HTERT RPE-1 (cell line): Measurements from ENCODE around the gene PODXL.

ENCODE experiments used
- in situ Hi-C: fragments of 300-500 bp; cut with MboI; formaldehyde crosslinking; loops from 4 replicates; pipeline ENCODE4 v1.14.3; 2020; ENCODE audit warnings: low sequenced_read_pairs

Gene PODXL

GRCh38 chr7:131556053-131556908 lies at the start of gene PODXL:
Gene PODXL (minus strand): TSS chr7:131556628. CDS start chr7:131556359, 269 bp downstream.
- in situ Hi-C loops: no loop called here

- in situ Hi-C loops: no loop called here
Measured at GRCh38 chr7:131605280-131605878, 49.0 kb upstream of the PODXL start.

DNA sequence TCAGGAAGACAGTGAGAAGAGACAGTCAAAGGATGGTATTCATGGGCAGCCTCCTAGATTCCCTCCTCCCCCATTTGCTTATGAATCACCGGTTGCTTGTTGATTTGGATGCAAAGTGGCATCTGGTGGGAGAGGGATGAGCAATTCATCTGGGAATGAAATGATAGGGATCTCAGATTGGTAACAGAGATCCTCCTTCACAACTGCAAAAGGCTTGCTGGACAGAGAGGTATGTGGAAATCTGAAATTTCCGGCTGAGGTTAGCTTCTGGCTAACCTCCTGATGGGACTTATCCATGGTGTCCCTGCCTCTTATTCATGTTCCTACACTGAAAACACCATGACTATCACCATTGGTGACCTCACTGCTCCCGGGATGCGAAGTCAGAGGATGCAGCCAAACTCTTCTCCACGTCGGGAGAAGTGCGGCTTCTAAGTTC lies 48.4 kb upstream of the PODXL start:
- in situ Hi-C loops: no loop called here

- in situ Hi-C loops: no loop called here
Measured at GRCh38 chr7:131603932-131604331, 47.5 kb upstream of the PODXL start.

GRCh38 chr7:131602994-131603372 lies 46.6 kb upstream of the PODXL start:
- in situ Hi-C loops: no loop called here

GRCh38 chr7:131602304-131602993 lies 46.0 kb upstream of the PODXL start:
- in situ Hi-C loops: no loop called here

- in situ Hi-C loops: no loop called here
Measured at GRCh38 chr7:131600085-131600881, 43.9 kb upstream of the PODXL start.

DNA sequence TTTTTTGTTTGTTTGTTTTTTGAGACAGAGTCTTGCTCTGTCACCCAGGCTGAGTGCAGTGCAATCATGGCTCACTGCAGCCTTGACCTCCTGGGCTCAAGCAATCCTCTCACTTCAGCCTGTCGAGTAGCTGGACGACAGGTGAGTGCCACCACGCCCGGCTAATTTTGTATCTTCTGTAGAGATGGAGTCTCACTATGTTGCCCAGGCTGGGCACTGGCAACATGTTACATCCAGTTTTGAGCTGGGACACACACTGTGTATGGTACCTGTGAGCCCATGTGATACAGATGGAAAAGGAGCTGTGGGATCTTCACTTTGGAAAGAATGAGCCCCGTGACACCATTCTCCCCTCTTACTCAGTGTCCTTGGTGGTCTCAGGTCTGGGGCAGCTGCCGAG lies 40.4 kb upstream of the PODXL start:
- in situ Hi-C loops: no loop called here

DNA sequence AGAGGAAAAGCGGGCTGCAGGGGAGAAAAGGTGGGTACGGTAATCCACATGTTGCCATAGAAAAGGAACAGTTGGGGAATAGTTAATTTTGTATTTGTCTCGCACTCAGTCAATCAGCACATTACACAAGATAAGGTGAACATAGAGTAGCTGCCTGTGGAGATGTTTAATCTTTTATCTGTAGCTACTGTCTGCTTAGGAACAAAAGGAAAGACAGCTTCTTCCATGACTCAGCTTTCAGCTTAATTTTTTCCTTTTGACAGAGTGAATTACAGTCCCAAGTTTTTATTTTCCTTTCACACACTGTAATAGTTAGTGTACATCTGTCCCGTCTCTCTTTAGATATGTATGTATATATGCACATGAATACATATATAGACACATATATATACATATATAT lies 39.3 kb upstream of the PODXL start:
- in situ Hi-C loops: no loop called here

- in situ Hi-C loops: no loop called here
Measured at GRCh38 chr7:131591687-131592319, 35.4 kb upstream of the PODXL start.

GRCh38 chr7:131587315-131587923 lies 31.0 kb upstream of the PODXL start:
- in situ Hi-C loops: no loop called here

DNA sequence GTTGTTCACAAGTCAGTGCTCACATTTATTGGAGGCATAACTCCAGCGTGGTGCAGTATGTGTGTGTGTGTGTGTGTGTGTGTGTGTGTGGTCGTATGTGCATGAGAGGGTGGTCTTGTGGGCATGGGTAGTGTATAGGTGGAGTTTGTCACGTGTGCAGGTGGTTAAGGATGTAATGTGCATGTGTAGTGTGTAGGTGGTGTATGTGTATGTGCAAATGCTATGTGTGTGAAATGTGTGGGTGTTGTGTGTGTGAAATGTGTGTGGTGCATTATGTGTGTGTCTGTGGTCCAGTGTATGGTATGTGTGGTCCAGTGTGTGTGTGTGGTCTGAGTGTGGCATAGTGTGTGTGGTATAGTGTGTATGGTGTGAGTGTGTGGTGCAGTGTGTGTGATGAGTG lies 30.3 kb upstream of the PODXL start:
- in situ Hi-C loops: no loop called here

- in situ Hi-C loops: no loop called here
Measured at GRCh38 chr7:131586259-131586658, 29.8 kb upstream of the PODXL start.

DNA sequence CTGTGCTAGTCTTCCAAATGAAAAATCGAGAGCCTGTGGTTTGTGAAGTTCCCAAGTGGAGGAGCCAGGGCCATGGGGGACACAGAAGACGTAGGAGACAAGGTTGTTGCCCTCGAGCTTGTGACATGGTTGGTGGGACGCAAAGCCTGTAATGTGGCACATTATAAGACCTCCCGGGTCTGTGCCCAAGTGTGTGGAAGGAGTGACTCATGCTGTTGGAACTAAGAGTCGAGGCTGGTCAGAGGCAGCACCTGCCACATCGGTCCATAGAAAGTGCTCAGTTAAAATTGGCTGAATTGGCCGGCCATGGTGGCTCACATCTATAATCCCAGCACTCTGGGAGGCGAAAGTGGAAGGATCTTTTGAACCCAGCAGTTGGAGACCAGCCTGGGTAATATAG lies 27.0 kb upstream of the PODXL start:
- in situ Hi-C loops: no loop called here

- in situ Hi-C loops: no loop called here
Measured at GRCh38 chr7:131581241-131582051, 25.0 kb upstream of the PODXL start.

- in situ Hi-C loops: no loop called here
Measured at GRCh38 chr7:131578602-131579001, 22.2 kb upstream of the PODXL start.

DNA sequence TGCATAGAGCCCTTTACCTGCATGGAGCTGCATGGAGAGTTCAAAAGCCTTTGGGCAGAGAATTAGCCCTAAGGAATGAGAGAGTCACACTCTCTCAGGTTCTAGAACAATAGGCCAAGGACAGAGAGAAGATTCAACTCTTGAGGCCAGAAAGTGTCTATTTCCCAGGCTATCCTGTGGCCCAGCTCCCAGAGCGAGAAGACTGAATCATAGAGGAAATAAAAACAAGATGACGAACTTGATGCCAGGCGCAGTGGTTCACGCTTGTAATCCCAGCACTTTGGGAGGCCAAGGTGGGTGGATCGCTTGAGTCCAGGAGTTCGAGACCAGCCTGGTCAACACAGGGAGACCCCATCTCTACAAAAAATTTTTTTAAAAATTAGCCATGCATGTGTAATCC lies 18.3 kb upstream of the PODXL start:
- in situ Hi-C loops: no loop called here

DNA sequence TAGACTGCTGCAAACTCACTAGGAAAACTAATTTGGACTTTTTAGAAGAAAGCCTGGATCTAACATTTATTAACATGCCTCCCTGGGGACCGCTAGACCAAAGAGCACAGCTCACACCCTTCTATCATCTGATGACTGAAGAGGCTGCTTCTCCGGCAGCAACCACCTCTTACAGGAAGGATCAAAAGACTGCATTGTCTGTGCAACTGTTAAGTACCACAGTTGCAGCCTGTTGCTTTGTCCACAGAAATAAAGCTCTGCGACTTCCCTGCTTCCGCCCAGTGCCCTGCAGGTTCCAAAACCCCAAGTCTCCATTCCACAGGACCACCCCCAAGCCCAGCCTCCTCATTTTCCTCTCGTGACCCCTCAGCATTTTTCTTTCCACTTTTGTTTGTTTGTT lies 14.0 kb upstream of the PODXL start:
- in situ Hi-C loops: no loop called here

- in situ Hi-C loops: no loop called here
Measured at GRCh38 chr7:131568970-131569369, 12.5 kb upstream of the PODXL start.
